A549 treated with CORT108297 at 1 μM for 4 hours (cell line): ENCODE results near the gene ZMYM1. TPM values are rescaled to one million over a fixed set of nuclear protein-coding genes. Genes with fewer than 3 reads are reported as not detected.

ENCODE experiments used
- total RNA-seq: library from RNA; stranded (reverse); fragments of 200-300 nt; extraction: Qiagen RNA extraction; gene quantifications from 5 replicates; pipeline ENCODE4 v1.2.3, GENCODE V29; 2022

Gene ZMYM1
- total RNA-seq, result 4.6 to 7.5 TPM (median 6.5 TPM) in 5 replicates

DNA sequence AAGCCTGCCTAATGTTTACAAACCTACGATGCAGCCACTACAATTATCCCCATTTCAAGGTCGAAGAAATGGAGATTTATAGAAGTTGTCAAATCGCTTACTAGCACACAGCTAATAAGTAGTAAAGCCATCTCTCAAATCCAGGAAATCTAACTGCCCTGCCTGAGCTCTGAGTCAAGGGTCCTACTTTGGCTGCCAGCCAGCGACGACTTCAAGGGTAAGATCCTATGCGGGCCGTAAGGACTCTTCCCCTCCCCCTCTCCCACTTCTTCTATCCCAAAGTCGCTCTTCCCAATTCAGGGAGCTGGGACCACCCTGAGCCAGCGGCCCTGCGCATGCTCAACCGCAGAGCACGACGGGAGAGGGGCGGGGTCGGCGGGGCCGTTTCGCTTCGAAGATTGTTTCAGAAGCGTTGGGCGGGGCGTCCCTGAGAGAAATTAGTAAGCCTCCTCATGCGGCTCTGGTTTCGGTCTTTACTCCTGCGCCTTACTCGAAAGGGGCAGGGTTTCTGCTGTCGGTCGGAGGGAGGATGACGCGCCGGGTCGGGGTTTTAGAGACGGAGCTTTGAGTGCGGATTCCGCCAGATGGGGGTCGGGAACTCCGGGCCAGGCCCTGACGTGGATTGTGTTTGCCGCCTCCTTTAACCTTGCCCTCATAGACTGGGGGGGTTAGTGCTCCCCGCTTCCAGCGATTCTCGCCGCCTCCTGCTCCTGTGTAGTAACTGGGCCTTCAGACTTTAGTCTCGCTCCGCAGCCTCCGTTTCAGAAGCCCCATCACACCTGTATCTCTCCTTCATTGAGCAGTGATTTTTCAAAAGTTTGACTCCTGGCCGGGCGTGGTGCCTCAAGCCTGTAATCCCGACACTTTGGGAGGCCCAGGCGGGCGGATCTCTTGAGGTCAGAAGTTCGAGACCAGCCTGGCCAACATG, at the start of gene ZMYM1:
TSS of gene ZMYM1 (plus strand) at position 383 of the 928 bp plus-strand sequence. CDS start 14,603 bp downstream, outside the sequence.

Other genes starting within 250 kb of the ZMYM1 start
- gene SMIM12, start 219.6 kb upstream of the ZMYM1 start, total RNA-seq, result 42.5 to 59.0 TPM (median 57.7 TPM) in 5 replicates
- gene DLGAP3, start 149.7 kb upstream of the ZMYM1 start, total RNA-seq, result 0.24 to 0.42 TPM (median 0.35 TPM) in 5 replicates
- gene TMEM35B, start 94.0 kb upstream of the ZMYM1 start, total RNA-seq, result 16.3 to 19.7 TPM (median 17.8 TPM) in 5 replicates
- gene ZMYM6, start 47.4 kb upstream of the ZMYM1 start, total RNA-seq, result 4.4 to 5.2 TPM (median 5.0 TPM) in 5 replicates
- 181 to 331 TPM (median 193 TPM) in 5 replicates for gene SFPQ, start 113.8 kb downstream of the ZMYM1 start, total RNA-seq
- 9.4 to 13.1 TPM (median 11.4 TPM) in 5 replicates for gene ZMYM4, start 189.3 kb downstream of the ZMYM1 start, total RNA-seq